Tibial artery (tissue), 4 donors: ENCODE measurements around the gene PAPPA2.

ENCODE experiments used
- DNase-seq, 2 donors: peaks; one replicate each; pipeline ENCODE4 v3.0.0-alpha.2; 2019
- H3K27ac ChIP-seq, 2 donors: fragments of 200-600 bp; sonication (generic) in 1 of 2; 1 replicate in 1 of 2; 2 replicates in 1 of 2; pipeline ENCODE4 v1.5.1; 2018 to 2019; ENCODE audit warnings: mild to moderate bottlenecking in 1 of 2
- H3K27me3 ChIP-seq, 2 donors: fragments of 200-600 bp; sonication (generic) in 1 of 2; one replicate each; pipeline versions ENCODE4 v1.5.1 to v1.6.0; 2016 to 2019
- H3K36me3 ChIP-seq, 3 donors: fragments of 200-600 bp; sonication (generic) in 2 of 3; one replicate each; pipeline ENCODE4 v1.5.1; 2016 to 2019; ENCODE audit warnings: mild to moderate bottlenecking in 2 of 3
- H3K4me1 ChIP-seq, 4 donors: fragments of 200-600 bp; sonication (generic) in 2 of 4; 1 replicate in 3 of 4; 2 replicates in 1 of 4; pipeline ENCODE4 v1.5.1; 2016 to 2019
- H3K4me3 ChIP-seq, 2 donors: fragments of 200-600 bp; sonication (generic) in 1 of 2; 1 replicate in 1 of 2; 2 replicates in 1 of 2; pipeline ENCODE4 v1.5.1; 2018 to 2019; ENCODE audit warnings: mild to moderate bottlenecking in 2 of 2
- H3K9me3 ChIP-seq, 3 donors: fragments of 200-600 bp; sonication (generic) in 1 of 3; one replicate each; pipeline ENCODE4 v1.5.1; 2016 to 2019
- CTCF ChIP-seq, 2 experiments: fragments of 200-600 bp in 1 of 2; fragments of 450-650 bp in 1 of 2; IDR thresholded peaks; one replicate each; pipeline ENCODE4 v1.5.1; 2017 to 2019; ENCODE audit warnings: antibody characterized with exemption in 2 of 2, mild to moderate bottlenecking in 1 of 2, moderate library complexity in 1 of 2
- intact Hi-C: fragments of 100-400 bp; cut with DNase I; formaldehyde crosslinking; loops from one replicate; pipeline ENCODE4 v1.15.0; 2023; ENCODE audit warnings: low total_unique reads

Gene PAPPA2

GRCh38 chr1:176696689-176697088 is 233.7 kb downstream of the PAPPA2 start:
- DNase-seq = no peak
- Histone ChIP-seq H3K27ac (no peak overlapping the region), H3K9me3 (no peaks in the 10 kb centered on the region), H3K36me3 (no peaks in the 10 kb centered on the region), H3K27me3 (no peaks in the 10 kb centered on the region), H3K4me1 (no peaks in the 10 kb centered on the region), H3K4me3 (no peak overlapping the region)
- intact Hi-C loops = no loop called here
- TF ChIP-seq CTCF (IDR thresholded peaks at IDR 0.05) = no peak

- H3K36me3 ChIP-seq = no peaks in the 10 kb centered on the region
- H3K27ac ChIP-seq = no peak overlapping the region
- no peak overlapping the region for H3K4me3 ChIP-seq
- no peaks in the 10 kb centered on the region for H3K4me1 ChIP-seq
- no peaks in the 10 kb centered on the region for H3K9me3 ChIP-seq
- H3K27me3 ChIP-seq = no peaks in the 10 kb centered on the region
- intact Hi-C loops = no loop called here
- DNase-seq = no peak
- TF ChIP-seq CTCF (IDR thresholded peaks at IDR 0.05) = no peak
Measured at GRCh38 chr1:176699821-176700220, 236.8 kb downstream of the PAPPA2 start.

- Histone ChIP-seq H3K4me3 (no peak overlapping the region), H3K9me3 (no peaks in the 10 kb centered on the region), H3K27me3 (no peaks in the 10 kb centered on the region), H3K4me1 (no peaks in the 10 kb centered on the region), H3K36me3 (no peaks in the 10 kb centered on the region), H3K27ac (no peak overlapping the region)
- no peak for TF ChIP-seq CTCF (IDR thresholded peaks at IDR 0.05)
- intact Hi-C loops = no loop called here
- DNase-seq = no peak
Measured at GRCh38 chr1:176701151-176701866, 238.3 kb downstream of the PAPPA2 start.

- no peak overlapping the region for H3K4me3 ChIP-seq
- no peak for DNase-seq
- H3K36me3 ChIP-seq = no peaks in the 10 kb centered on the region
- H3K27ac ChIP-seq = no peak overlapping the region
- intact Hi-C loops = no loop called here
- no peaks in the 10 kb centered on the region for H3K9me3 ChIP-seq
- no peaks in the 10 kb centered on the region for H3K4me1 ChIP-seq
- no peak for TF ChIP-seq CTCF (IDR thresholded peaks at IDR 0.05)
- no peaks in the 10 kb centered on the region for H3K27me3 ChIP-seq
Measured at GRCh38 chr1:176702901-176703300, 239.9 kb downstream of the PAPPA2 start.

- no peaks in the 10 kb centered on the region for H3K36me3 ChIP-seq
- no peaks in the 10 kb centered on the region for H3K9me3 ChIP-seq
- H3K4me1 ChIP-seq = no peaks in the 10 kb centered on the region
- intact Hi-C loops = no loop called here
- no peaks in the 10 kb centered on the region for H3K27me3 ChIP-seq
- DNase-seq = no peak
- no peak for TF ChIP-seq CTCF (IDR thresholded peaks at IDR 0.05)
- no peak overlapping the region for H3K27ac ChIP-seq
- no peak overlapping the region for H3K4me3 ChIP-seq
Measured at GRCh38 chr1:176705585-176705984, 242.6 kb downstream of the PAPPA2 start.
